Measurements from ENCODE around the gene RBM12. TPM values are rescaled to one million over a fixed set of nuclear protein-coding genes. Genes with fewer than 3 reads are reported as not detected.
A peak's percentile ranks its signal among the peaks of the same experiment; 100 is the strongest.
"Not testable (repeated sequence)": the region's sequence is repeated elsewhere in the genome, so short reads cannot be mapped to it uniquely, and the experiment has no call there.

RBM12 gene
- total RNA-seq, 4 donors from 2014 or later, result 9.8 to 23.7 (median 20.7) TPM

DNA sequence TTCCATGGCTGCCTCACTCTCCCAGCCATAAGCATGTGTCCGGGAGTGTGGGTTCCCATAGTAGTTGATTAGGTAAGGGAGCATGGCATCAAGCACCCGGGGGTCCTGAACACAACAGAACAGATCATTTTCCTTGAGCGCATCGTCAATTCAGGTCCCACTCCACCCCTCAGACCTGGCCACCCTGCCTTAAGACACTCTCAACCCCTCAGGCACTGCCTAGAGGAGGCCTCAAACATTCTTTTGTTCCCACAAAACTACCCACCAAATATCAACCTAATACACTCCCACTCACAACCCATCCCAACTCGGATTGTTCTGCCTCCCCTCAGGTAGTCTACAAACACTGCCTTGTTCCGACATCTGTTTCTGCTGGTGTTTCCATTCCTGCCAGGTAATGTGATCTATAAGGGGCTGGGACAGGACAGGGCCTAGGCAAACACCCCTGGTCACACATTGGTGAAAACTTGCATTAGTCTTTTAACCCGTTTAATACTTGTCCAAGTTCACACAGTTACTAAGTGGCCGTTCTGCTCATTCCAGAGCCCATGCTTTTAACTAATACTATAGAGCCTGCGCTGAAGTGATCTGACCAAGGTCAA is 33.1 kb upstream of the RBM12 start:
- peaks cover 0 to 50% of the 10 kb centered on the region in 2 donors for H3K36me3 ChIP-seq
- peak overlapping the region; percentile 85 to 95 (median 92) for H3K4me3 ChIP-seq
- H3K27ac ChIP-seq, result peak overlapping the region in 3 of 4 donors; percentile 88 to 97 (median 94)
- intact Hi-C loops (cut with DNase I; ENCODE audit: low total_unique reads) (loop anchor here (1.0 kb wide), 1 partner anchor 187 kb away; no protein-coding TSS in a partner anchor), in situ Hi-C loops (cut with MboI; ENCODE audit: low sequenced_read_pairs in 4 of 4) (no loop called here)
- ATAC-seq (no peak), DNase-seq (no peak)
- H3K27me3 ChIP-seq, result no peaks in the 10 kb centered on the region
- peaks cover 28 to 33% of the 10 kb centered on the region in 2 donors for H3K4me1 ChIP-seq
- no peaks in the 10 kb centered on the region for H3K9me3 ChIP-seq
- no peak for TF ChIP-seq POLR2A (IDR thresholded peaks at IDR 0.05)
- TF ChIP-seq, protein P1, sequence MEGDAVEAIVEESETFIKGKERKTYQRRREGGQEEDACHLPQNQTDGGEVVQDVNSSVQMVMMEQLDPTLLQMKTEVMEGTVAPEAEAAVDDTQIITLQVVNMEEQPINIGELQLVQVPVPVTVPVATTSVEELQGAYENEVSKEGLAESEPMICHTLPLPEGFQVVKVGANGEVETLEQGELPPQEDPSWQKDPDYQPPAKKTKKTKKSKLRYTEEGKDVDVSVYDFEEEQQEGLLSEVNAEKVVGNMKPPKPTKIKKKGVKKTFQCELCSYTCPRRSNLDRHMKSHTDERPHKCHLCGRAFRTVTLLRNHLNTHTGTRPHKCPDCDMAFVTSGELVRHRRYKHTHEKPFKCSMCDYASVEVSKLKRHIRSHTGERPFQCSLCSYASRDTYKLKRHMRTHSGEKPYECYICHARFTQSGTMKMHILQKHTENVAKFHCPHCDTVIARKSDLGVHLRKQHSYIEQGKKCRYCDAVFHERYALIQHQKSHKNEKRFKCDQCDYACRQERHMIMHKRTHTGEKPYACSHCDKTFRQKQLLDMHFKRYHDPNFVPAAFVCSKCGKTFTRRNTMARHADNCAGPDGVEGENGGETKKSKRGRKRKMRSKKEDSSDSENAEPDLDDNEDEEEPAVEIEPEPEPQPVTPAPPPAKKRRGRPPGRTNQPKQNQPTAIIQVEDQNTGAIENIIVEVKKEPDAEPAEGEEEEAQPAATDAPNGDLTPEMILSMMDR (IDR thresholded peaks at IDR 0.05 in 4 of 5, conservative IDR thresholded peaks at IDR 0.05 in 1 of 5), result no peak

DNA sequence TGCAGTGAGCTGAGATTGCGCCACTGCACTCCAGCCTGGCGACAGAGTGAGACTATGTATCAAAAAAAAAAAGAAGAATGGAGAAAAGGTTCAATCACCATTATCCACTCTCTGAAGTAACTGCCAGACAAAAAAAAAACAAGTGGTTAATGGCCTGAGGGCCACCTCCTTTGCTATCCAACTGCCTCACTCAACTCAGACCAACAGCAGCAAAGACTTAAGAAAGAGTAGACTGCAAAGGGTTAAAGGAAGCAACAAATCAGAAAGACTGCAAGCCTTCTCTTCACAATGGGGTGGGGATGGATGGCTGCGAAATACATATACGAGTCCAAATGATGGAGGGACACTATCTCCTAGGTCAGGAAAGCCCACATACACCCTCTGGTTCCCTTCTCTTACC is 31.3 kb upstream of the RBM12 start:
- DNase-seq (no peak), ATAC-seq (no peak)
- no peak overlapping the region for H3K4me3 ChIP-seq
- H3K4me1 ChIP-seq, result peaks cover 24 to 25% of the 10 kb centered on the region in 2 donors
- H3K9me3 ChIP-seq, result no peaks in the 10 kb centered on the region
- in situ Hi-C loops (cut with MboI; ENCODE audit: low sequenced_read_pairs in 4 of 4), result no loop called here
- TF ChIP-seq, protein P1 (IDR thresholded peaks at IDR 0.05 in 4 of 5, conservative IDR thresholded peaks at IDR 0.05 in 1 of 5), result no peak
- no peak for TF ChIP-seq POLR2A (IDR thresholded peaks at IDR 0.05)
- no peak overlapping the region for H3K27ac ChIP-seq
- H3K36me3 ChIP-seq, result peaks cover 0 to 50% of the 10 kb centered on the region in 2 donors
- intact Hi-C loops (cut with DNase I; ENCODE audit: low total_unique reads), result no loop called here
- H3K27me3 ChIP-seq, result no peaks in the 10 kb centered on the region

DNA sequence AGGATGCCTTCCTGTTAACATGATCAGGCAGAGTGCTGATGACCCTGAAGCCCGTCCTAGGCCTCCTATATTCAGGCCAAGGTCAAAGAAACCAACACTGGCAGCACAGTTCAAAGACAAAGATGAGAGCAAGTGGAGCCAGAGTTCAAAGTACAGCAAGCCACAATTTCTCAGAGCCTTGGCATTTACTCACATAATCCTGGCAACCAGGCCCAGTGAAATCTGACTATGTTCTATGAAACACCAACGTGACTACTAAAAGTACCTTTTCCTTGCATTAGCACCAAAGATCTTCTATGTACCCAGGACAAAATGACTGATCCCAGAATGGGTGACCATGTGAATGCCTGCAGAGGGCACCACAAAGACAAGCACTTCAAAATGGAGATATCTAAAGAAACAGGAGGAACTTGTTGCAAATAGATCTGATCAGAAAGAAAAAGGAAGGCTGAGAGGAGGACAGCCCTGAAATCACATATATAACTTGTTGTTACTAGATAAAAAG is 30.6 kb upstream of the RBM12 start:
- no peak overlapping the region for H3K27ac ChIP-seq
- H3K4me1 ChIP-seq, result peaks cover 18 to 19% of the 10 kb centered on the region in 2 donors
- ATAC-seq, result no peak
- TF ChIP-seq POLR2A (IDR thresholded peaks at IDR 0.05), result no peak
- TF ChIP-seq, protein P1 (IDR thresholded peaks at IDR 0.05 in 4 of 5, conservative IDR thresholded peaks at IDR 0.05 in 1 of 5), result no peak
- no peaks in the 10 kb centered on the region for H3K9me3 ChIP-seq
- in situ Hi-C loops (cut with MboI; ENCODE audit: low sequenced_read_pairs in 4 of 4), result no loop called here
- DNase-seq, result no peak
- H3K27me3 ChIP-seq, result no peaks in the 10 kb centered on the region
- peaks cover 0 to 57% of the 10 kb centered on the region in 2 donors for H3K36me3 ChIP-seq
- intact Hi-C loops (cut with DNase I; ENCODE audit: low total_unique reads), result no loop called here
- H3K4me3 ChIP-seq, result no peak overlapping the region

DNA sequence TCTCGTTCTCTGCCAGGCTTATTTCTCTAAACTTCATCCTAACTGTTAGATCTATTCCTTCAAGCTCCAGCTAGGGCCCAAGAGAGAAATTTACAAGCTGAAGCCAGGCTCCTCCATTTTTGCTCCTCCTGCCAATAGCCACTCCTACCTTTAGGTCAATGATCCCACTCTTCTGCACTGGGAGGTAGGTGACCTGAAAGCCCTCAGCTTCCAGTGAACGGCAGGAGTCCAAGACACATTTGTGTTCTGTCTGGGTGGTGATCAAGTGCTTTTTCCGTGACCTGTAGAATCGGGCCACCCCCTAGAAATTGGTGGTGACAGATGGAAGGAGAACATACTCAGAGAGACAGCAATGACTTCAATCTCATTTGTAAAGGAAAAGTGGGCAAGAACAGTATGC is 25.6 kb upstream of the RBM12 start:
- no peaks in the 10 kb centered on the region for H3K4me1 ChIP-seq
- H3K4me3 ChIP-seq, result no peak overlapping the region
- no peak for TF ChIP-seq POLR2A (IDR thresholded peaks at IDR 0.05)
- TF ChIP-seq, protein P1 (IDR thresholded peaks at IDR 0.05 in 4 of 5, conservative IDR thresholded peaks at IDR 0.05 in 1 of 5), result no peak
- peaks cover 0 to 79% of the 10 kb centered on the region in 2 donors for H3K36me3 ChIP-seq
- ATAC-seq (no peak), DNase-seq (no peak)
- in situ Hi-C loops (cut with MboI; ENCODE audit: low sequenced_read_pairs in 4 of 4) (no loop called here), intact Hi-C loops (cut with DNase I; ENCODE audit: low total_unique reads) (no loop called here)
- no peaks in the 10 kb centered on the region for H3K9me3 ChIP-seq
- H3K27me3 ChIP-seq, result no peaks in the 10 kb centered on the region
- H3K27ac ChIP-seq, result no peak overlapping the region

DNA sequence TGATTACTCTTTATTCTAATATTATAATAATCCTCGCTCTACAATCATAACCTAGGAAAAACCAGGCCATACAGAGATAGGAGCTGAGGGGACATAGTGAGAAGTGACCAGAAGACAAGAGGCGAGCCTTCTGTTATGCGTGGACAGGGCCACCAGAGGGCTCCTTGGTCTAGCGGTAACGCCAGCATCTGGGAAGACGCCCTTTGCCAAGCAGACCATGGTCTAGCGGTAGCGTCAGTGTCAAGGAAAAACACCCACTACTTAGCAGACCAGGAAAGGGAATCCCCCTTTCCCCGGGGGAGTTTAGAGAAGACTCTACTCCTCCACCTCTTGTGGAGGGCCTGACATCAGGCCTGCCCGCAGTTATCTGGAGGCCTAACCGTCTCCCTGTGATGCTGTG is 22.2 kb upstream of the RBM12 start:
- peaks cover 0 to 55% of the 10 kb centered on the region in 2 donors for H3K36me3 ChIP-seq
- H3K4me3 ChIP-seq; H3K4me1 ChIP-seq; in situ Hi-C loops (cut with MboI; ENCODE audit: low sequenced_read_pairs in 4 of 4); intact Hi-C loops (cut with DNase I; ENCODE audit: low total_unique reads); H3K27me3 ChIP-seq; H3K27ac ChIP-seq; DNase-seq; H3K9me3 ChIP-seq; ATAC-seq: not testable (repeated sequence)

DNA sequence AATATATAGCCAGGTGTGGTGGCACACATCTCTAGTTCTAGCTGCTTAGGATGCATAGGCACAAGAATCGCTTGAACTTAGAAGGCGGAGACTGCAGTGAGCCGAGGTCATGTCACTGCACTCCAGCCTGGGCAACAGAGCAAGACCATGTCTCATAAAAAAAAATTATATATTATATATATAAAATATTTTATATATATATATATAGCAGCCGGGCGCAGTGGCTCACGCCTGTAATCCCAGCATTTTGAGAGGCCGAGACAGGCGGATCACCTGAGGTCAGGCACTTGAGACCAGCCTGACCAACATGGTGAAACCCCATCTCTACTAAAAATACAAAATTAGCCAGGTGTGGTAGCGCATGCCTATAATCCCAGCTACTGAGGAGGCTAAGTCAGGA is 20.7 kb upstream of the RBM12 start:
- H3K27me3 ChIP-seq; in situ Hi-C loops (cut with MboI; ENCODE audit: low sequenced_read_pairs in 4 of 4); H3K4me3 ChIP-seq; H3K27ac ChIP-seq; DNase-seq; H3K4me1 ChIP-seq; intact Hi-C loops (cut with DNase I; ENCODE audit: low total_unique reads); H3K9me3 ChIP-seq; ATAC-seq: not testable (repeated sequence)
- peaks cover 0 to 49% of the 10 kb centered on the region in 2 donors for H3K36me3 ChIP-seq

Measured in gastrocnemius medialis (tissue), 4 donors.